HFF-Myc (cell line): ENCODE measurements around the gene TFR2.

Experiments used
- DNase-seq: peaks from one replicate; pipeline ENCODE4 v3.0.0-alpha.2; 2011; ENCODE audit warnings: low read depth; ENCODE audit errors: extremely low read depth
- H3K4me3 ChIP-seq: replicated peaks from 2 replicates; pipeline ENCODE4 v1.5.1; 2011; ENCODE audit warnings: low read depth, mild to moderate bottlenecking, control low read depth, low read length
- CTCF ChIP-seq: IDR thresholded peaks from 2 replicates; pipeline ENCODE4 v1.5.1; 2012; ENCODE audit warnings: mild to moderate bottlenecking, low read depth, low read length, control low read depth; ENCODE audit errors: missing control alignments

The TFR2 gene

GRCh38 chr7:100686201-100686821, 45.0 kb upstream of the TFR2 start:
- H3K4me3 ChIP-seq = no peak overlapping the region
- no peak for DNase-seq
- no peak for TF ChIP-seq CTCF

GRCh38 chr7:100685631-100686145, 44.3 kb upstream of the TFR2 start:
- no peak overlapping the region for H3K4me3 ChIP-seq
- no peak for DNase-seq
- TF ChIP-seq CTCF = no peak

GRCh38 chr7:100685049-100685605, 43.8 kb upstream of the TFR2 start:
- no peak for TF ChIP-seq CTCF
- DNase-seq = no peak
- H3K4me3 ChIP-seq = no peak overlapping the region

GRCh38 chr7:100684534-100685042, 43.2 kb upstream of the TFR2 start:
- no peak for DNase-seq
- TF ChIP-seq CTCF = no peak
- no peak overlapping the region for H3K4me3 ChIP-seq

GRCh38 chr7:100683659-100684533, 42.5 kb upstream of the TFR2 start:
- TF ChIP-seq CTCF = no peak
- H3K4me3 ChIP-seq = no peak overlapping the region
- no peak for DNase-seq

- no peak overlapping the region for H3K4me3 ChIP-seq
- TF ChIP-seq CTCF = no peak
- no peak for DNase-seq
Measured at GRCh38 chr7:100682991-100683658, 41.8 kb upstream of the TFR2 start.
